Non-pigmented ciliary epithelial cell (primary cell): ENCODE measurements around the gene PCSK1.
A peak's percentile ranks its signal among the peaks of the same experiment; 100 is the strongest.

Experiments used
- DNase-seq: peaks from one replicate; pipeline ENCODE4 v3.0.0-alpha.2; 2010; ENCODE audit warnings: low read depth

PCSK1 gene

GRCh38 chr5:96433066-96433447 is at the start of gene PCSK1:
Gene PCSK1 (minus strand): TSS chr5:96433248. CDS start chr5:96433042, 206 bp downstream.
- no peak for DNase-seq

GRCh38 chr5:96481867-96482266 is 48.8 kb upstream of the PCSK1 start:
- DNase-seq: no peak

GRCh38 chr5:96481009-96481786 is 48.1 kb upstream of the PCSK1 start:
- no peak for DNase-seq

- DNase-seq: no peak
These were observed 45.9 kb upstream of the PCSK1 start for GRCh38 chr5:96478983-96479382.

GRCh38 chr5:96476654-96477053 is 43.6 kb upstream of the PCSK1 start:
- DNase-seq: peak; percentile 26

GRCh38 chr5:96474073-96474472 is 41.0 kb upstream of the PCSK1 start:
- DNase-seq: no peak

GRCh38 chr5:96473155-96473554 is 40.1 kb upstream of the PCSK1 start:
- no peak for DNase-seq

GRCh38 chr5:96470785-96471184 is 37.7 kb upstream of the PCSK1 start:
- no peak for DNase-seq

- no peak for DNase-seq
These were observed 35.9 kb upstream of the PCSK1 start for GRCh38 chr5:96468956-96469355.

- no peak for DNase-seq
These were observed 30.0 kb upstream of the PCSK1 start for GRCh38 chr5:96463091-96463490.

GRCh38 chr5:96459313-96460121 is 26.5 kb upstream of the PCSK1 start:
- DNase-seq: no peak

- DNase-seq: no peak
These were observed 25.1 kb upstream of the PCSK1 start for GRCh38 chr5:96458176-96458575.

GRCh38 chr5:96455789-96456188 is 22.7 kb upstream of the PCSK1 start:
- DNase-seq: no peak

GRCh38 chr5:96453394-96453793 is 20.3 kb upstream of the PCSK1 start:
- DNase-seq: no peak

- no peak for DNase-seq
These were observed 14.9 kb upstream of the PCSK1 start for GRCh38 chr5:96447949-96448348.

GRCh38 chr5:96440185-96440538 is 7.1 kb upstream of the PCSK1 start:
- DNase-seq: no peak

GRCh38 chr5:96439477-96440184 is 6.6 kb upstream of the PCSK1 start:
- no peak for DNase-seq

GRCh38 chr5:96434201-96434645 is 1.2 kb upstream of the PCSK1 start:
- DNase-seq: no peak

GRCh38 chr5:96432216-96433065 is 607 bp downstream of the PCSK1 start:
- no peak for DNase-seq

- peak; percentile 55 for DNase-seq
These were observed 1.5 kb downstream of the PCSK1 start for GRCh38 chr5:96431376-96432187.

- DNase-seq: no peak
These were observed 5.2 kb downstream of the PCSK1 start for GRCh38 chr5:96427824-96428223.
